ENCODE results near the gene TFPT.

TFPT gene, protein sequence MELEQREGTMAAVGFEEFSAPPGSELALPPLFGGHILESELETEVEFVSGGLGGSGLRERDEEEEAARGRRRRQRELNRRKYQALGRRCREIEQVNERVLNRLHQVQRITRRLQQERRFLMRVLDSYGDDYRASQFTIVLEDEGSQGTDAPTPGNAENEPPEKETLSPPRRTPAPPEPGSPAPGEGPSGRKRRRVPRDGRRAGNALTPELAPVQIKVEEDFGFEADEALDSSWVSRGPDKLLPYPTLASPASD
- 10.6 to 15.3 (median 13.5) reads per million in 3 experiments for total RNA-seq

DNA sequence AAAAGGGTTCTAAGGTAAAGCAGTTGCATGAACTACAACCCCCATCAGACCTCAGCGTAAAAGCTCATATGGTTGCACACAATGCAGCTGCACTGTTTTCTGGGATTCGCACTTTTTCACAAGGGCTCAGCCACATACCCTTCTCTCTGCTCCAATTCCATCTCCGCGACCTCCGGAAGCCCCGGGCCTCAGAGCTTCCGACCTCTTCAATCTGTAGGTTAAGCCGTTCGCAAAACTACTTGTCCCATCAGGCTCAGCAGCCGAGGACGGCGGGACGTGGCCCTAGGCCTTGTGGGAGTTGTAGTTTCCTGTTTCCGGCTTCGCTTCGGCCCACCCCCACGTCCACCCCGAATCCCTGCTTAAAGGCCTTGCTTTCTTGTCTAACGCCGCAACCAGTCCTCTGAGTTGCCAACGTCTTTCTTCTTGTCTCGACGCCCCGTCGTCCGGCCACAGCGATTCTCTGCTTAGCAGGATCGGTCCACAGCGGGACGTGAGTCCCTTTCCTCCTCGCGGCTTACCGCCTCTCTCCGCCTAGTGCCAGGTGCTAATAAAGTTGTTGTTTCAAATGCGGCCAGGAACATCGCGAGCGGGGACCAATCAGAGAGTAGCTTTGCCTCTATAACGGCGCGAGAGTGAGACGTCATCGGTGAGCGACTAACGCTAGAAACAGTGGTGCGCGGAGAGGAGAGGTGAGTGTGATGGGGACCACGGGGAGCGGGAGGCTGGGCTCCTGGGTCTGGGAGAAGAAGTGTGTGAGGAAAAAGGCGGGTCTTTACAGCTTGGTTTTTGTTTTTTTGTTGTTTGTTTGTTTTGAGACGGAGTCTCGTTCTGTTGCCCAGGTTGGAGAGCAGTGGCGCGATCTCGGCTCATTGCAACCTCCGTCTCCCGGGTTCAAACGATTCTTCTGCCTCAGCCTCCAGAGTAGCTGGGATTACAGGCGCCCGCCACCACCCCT is at the start of gene TFPT, which contains the start of gene PRPF31:
Gene TFPT (minus strand): TSS at position 549 of the 955 bp plus-strand sequence. CDS start 388 bp downstream, at position 161.
Gene PRPF31 (plus strand): TSS at position 646 of the 955 bp plus-strand sequence. CDS start 2,525 bp downstream, outside the sequence.
- DNase-seq: peak; percentile 97

DNA sequence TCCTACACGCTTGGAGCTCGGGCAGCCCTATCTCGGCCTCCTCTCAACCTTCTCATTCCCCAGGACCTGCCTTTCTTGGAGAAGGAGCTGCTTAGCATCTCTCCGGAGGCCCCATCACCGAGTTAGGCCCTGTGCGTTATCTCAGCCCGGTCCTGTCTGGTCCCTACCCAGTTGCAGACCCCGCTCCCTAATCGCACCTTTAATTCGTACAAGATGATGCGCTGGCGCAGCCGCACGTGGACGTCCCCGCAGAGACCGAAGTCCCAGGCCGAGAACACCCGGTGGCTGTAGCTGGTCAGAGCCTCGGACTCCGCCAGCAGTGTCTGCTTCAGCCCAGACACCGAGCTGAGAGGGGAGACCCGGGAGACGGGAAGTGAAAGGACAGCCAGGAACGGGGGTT is 49.8 kb upstream of the TFPT start:
- DNase-seq: no peak

DNA sequence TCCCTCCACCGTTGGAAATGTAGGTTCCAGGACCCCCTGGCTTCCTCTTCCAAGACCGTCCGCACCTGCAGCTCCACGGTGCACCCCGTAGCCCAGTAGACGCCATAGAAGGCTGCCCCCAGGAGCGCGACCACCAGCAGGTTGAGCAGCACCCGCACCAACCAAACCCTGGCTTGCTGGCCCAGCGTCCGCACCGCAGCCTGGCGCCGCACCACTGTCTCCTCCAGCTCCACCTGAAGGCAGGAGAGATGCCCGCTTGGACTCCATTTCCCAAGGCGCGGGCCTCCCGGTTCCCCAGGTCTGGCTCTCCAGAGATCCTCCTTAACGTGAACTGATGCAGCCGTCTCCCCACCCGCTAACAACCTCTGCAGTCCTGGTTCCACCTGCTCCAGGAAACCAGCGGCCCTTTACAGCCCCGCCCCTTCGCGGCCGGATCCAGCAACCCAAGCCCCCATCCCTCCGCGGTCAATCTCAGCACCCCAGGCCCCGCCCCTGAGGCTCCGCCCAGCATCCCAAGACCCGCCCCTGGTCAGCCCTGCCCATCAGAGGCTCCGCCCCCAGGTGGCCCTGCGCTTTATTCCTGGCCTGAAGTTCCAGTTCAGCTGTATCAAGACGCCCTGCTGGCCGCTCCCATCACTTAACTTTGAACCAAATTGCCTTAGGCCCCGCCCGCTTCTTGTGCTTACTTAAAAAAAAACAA is 49.1 kb upstream of the TFPT start:
- DNase-seq: peak; percentile 66

DNA sequence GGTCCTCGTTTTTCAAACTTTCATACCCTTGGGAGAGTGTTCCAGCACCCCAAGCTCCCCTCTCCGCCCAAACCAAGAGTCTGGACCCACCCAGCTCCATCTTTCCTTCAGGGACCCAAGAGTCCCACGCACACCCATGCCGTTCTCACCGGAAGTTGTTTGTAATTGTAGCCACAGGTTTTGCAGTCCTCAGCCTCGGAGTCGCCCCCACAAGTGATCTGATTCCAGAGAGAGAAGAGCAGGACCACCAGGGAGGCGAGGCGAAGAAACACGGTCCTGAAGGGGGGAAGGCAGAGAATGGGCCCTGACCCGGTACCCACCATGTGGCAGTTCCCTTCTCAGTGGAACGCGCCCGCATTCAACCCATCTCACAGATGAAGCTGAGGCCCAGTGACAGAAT is 47.4 kb upstream of the TFPT start:
- DNase-seq: no peak

DNA sequence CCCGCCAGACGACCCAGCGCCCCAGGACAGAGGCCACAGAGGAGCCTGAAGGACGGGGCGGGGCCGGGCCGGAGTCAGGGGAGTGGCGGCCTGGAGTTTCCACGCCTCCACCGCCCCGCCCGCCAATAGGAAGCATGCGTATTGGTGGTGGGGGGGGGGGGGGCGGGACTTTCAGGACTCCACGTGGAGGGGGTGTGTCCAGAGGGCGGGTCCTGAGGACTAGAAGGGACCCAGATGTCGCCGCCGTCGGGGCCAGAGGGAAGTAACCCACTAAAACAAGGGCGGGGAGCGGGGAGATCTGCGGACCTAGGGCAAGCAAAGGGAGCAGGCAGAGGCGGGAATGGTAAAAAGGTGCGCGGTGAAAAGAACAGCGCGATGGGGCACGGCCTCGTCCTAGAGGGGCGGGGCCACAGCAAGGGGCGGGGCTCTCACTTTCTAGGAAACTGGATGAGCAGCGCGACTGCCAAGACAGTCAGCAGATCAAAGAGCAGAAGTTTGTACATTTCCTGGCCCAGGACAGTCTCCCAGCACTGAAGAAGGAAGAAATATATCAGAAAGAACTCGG is 46.9 kb upstream of the TFPT start:
- peak; percentile 80 for DNase-seq

DNA sequence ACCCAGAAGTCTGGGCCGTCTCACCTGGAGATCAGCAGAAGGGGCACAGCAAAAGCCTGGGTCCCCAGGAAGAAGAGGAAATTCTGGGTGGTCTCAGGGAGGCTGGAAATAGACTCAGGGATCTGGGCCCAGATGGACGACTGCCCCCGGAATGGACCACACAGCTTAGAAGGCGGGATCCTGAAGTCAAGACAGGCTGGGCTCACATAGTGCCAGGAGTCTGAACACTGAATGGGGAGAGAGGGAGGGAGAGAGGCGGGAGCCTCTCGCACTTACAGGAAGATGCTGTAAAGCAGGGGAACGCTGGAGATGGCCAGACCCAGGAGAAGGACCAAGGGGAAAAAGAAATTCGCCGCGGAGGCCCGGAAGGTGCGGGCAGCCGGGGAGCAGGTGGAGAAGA is 45.4 kb upstream of the TFPT start:
- no peak for DNase-seq

DNA sequence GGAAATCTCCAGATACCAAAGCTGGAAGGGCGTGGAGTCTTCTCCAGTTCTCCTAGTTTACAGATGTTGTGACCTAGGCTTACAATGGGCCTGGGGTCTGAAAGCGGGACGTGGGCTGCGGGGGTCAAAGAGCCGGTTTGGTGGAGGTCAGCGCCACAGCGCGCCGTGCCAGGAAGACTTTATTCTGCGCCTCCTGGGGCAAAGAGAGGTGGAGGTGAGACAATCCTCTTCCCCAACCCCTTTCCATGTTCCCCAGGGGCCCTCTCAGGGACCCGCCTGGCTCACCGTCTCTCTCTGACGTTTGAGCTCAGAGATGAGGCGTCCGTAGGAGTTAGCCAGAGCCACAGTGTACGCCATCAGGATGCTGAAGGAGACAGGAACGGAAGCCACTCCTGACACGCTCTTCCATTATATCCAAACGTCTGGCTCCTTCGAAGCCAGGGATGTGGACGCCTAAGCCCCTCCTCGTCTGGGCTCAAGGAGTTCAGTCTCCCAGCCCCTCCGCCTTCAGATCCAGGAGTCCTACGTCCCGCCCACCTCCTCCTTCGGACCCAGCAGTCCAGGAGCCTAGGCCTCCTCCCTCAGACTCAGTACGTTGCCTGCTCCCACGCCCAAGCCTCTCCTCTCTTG is 44.8 kb upstream of the TFPT start:
- DNase-seq: no peak

DNA sequence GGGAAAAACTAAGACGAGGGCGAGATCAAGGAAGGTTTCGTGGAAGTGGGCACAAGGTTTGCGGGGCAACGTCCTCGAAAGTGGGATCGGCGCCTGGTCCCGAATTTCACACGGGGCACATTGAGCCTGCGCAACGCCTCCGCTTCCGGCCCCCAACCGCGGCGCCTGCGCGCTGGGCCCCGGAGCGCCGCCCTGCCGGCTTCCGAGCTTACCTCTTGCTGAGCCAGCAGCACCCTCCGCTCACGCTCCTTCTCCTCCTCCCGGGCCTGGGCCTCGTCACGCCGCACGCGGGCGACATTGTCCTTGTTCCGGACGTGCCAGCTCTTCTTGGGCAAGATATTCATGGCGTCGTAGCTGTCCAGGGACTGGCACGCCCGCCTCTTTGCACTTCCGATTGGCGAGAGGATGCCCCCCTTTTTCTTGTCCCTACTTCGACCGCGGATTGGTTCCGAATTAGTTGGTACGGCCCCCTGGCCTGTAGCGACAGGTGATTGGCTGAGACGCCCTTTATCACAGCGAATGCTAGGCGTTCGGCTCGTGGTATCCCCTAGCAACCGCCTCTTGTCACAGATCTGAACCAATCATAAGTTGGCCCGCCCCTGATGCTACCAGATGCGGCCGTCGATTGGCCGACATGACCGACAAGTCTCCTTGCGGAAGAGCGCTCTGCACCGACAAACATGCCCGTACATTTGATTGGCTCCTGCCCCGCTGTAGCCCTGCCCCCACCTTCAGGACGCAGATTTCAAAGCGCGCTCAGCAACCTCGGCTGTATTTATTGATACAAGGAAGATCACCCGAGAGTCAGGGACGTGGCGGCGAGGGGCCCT is 44.1 kb upstream of the TFPT start, which contains the start of gene LENG1:
Gene LENG1 (minus strand): TSS at position 370 of the 830 bp plus-strand sequence. CDS start 26 bp downstream, at position 344.
- DNase-seq: peak; percentile 100

DNA sequence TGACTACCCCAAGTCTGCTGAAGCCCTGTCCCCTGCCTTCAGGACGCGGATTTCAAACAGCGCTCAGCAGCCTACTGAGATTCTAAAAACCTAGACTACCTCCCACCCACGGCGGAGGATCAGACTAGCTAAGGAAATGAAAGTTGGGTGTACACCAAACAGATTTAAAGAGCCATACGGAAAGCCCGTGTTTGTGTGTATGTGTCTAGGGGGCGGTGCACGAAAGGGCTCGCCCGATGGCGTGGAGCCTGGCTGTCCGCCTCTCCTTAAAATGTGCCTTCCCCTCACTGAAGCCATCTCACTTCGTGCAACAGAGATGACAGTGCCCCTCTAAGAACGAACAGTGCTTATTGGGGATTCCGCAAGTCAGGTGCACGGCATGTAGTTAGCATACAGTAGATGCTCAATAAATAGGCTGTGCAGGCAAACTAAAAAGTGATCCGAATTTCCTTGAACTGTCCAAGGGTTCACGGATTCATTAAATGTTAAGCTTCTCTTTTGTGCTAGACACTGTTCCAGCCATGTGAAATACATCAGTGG is 43.4 kb upstream of the TFPT start:
- no peak for DNase-seq

DNA sequence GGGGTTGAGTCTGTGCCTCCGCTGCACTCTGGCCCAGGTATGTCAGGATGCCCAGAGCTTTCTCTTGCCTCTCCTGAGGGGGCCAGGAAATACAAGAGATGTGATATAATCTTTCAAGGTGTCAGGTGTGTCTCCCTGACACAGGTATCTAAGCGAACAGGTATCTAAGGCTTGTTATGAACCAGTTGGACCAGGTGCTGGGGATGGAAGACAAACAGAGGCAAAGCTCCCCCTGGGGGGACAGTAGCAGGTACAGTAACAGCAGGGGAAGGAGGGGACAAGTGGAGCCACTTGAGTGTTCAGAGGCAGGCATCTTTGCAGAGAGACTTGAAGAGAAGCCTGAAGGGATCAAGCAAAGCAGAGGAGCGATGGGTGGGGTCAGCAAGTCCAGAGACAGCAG is 41.5 kb upstream of the TFPT start:
- no peak for DNase-seq

DNA sequence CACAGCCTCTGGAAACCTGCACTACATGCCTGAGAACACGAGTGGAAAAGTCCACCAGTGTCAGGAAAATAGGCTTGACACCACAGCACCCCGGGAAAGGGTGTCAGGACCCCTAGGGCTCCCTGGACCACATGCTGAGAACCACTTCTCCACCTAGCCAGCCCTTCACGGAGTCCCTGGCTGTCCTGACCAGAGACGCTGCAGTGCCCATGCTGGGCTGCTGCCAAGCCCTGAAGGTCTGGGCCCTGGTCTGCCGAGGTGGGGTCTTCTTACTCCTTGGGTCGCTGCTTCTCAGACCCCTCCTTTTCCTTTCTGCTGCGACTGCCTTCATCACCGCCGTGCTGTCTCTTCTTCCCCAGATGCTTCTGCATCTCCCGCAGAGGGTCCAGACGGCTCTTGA is 41.0 kb upstream of the TFPT start:
- no peak for DNase-seq

DNA sequence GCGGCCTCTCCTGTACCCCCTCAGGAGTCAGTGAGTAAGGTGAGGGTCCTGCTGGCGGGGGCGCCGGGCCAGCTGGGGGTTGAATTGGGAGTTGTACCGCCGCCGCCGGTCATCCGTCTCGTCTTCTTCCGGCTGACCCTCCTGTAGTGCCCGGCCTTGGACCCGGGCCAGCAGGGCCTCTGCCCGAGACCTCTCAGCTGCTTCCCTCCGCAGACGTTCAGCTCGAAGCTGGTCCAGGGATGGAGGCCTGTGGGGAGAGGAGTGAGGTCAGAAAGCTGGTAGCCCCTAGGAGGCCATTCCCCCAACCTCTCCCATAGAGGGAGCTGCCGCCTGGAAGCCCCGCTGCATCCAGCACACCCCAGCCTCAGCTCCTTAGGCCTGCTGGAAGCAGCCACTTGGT is 40.2 kb upstream of the TFPT start:
- no peak for DNase-seq

DNA sequence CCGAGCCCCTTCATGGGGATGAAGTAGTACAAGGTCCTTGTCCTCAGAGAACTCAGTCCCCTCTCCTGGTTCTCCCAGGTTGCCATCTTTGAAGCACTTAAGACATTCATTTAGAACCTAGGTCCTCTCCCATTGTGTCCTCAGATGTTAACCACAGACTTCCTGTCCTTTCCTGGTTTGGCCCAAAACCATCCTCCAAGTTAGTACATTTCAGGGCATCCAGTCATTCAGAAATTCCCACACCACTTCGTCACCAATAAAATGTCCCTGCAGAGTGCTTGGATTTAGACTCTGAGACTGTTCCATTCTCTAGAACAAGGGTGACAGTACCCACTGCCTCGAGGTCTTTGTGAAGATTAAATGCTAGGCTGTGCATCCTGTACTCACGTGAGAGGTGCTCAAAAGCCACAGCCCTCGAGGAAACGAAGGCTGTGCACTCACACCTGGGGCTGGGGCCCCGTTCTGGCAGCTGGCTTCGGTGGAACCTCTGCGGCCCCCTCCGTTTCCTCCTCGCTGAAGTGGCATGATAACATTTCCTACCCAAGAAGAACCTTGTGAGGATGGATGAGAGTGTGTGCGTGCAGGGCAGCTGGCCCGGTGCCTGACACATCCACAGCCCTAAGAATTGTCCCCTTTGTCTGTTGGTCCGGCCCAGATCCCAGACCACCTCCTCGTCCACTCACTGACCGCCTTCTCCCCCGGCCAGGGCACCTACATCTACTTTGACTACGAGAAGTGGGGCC is 39.3 kb upstream of the TFPT start:
- peak; percentile 57 for DNase-seq

DNA sequence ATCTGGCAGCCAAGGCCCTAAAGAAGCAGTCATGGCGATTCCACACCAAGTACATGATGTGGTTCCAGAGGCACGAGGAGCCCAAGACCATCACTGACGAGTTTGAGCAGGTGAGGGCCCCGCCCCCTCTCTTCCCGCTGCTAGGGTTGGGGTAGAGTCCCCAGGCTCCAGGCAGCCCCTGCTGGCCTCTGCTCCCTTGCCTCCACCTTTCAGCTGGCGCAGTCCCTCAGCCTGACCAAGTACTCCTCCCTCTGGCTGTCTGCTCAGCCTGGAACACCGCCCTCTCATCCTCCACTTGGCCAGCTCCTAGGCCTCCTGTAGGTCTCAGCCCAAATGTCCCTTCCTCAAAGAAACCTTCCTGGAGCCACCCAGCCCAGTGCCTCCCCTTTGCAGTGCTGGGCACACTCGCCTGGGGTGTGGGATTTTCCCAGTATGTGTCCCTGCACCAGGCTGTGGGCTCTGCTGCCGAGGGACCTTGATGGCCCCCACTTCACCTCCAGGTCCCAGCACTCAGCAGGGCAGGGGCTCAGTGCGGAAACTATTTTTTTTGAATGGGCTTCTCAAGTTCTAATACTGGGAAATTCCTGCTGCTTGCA is 38.4 kb upstream of the TFPT start:
- no peak for DNase-seq

DNA sequence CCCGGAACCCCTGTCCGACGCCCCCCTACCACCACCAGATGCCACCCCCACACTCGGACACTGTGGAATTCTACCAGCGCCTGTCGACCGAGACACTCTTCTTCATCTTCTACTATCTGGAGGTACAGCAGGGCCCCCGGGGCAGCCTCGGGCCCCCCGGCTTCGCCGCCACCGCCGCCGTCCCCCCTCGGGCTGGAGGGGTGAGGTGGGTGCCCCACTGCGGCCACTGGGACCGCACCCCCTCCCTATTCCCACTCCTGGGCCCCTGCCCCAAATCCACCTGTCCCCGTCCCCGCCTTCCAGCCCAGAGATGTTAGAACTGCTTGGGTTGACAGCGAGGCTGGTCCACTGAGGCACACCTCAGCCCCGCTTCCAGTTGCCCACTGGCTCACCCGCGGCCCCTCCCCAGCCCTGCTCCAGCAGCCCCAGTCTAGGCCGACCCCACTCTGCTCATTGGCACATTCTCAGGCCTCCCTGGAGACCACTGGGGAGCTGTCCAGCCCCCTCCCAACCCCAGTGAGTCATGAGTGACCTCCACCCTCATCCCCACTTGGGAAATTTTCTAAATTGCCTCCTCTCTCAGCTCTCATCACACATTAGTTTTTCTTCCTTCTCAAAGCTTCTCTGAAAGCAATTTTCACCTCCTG is 37.5 kb upstream of the TFPT start:
- no peak for DNase-seq

DNA sequence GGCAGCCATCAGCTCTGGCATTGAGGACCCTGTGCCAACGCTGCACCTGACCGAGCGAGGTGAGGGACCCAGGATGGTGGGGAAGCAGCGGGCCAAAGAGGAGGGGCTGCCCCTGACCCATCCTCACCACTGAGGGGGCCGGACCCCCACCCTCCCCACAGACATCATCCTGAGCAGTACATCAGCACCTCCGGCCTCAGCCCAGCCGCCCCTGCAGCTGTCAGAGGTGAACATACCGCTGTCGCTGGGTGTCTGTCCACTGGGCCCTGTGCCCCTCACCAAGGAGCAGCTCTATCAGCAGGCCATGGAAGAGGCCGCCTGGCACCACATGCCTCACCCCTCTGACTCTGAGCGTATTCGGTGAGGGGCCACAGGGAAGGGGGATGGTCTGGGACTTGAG is 36.8 kb upstream of the TFPT start:
- DNase-seq: no peak

DNA sequence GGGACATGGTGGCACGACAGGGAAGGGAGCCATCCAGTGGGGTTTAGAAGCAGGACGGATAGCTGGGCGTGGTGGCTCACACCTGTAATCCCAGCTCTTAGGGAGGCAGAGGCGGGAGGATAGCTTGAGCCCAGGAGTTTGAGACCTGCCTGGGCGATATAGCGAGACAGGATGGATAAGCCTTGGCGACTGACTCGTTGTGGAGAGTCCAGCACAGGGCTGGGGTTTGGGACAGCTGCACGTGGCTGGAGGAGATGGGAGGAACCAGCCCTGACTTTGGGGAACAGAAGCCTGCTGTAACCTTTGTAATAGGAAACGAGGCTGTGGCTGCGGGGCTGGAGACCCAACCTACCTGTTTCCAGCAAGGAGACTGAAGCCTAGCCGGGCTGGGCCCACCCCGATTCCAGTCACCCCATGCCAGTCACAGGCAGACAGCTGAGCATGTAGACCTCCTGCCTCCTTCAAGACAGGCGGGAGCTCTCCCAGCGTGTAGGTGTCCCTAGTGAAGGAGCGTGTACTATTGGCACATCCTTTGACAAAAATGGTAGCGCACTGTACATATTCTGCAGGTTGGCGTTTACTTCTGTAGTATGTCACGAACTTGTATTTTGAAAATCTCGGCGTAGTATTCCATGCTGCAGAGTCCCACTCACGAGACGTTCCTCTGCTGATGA is 36.0 kb upstream of the TFPT start:
- DNase-seq: no peak

DNA sequence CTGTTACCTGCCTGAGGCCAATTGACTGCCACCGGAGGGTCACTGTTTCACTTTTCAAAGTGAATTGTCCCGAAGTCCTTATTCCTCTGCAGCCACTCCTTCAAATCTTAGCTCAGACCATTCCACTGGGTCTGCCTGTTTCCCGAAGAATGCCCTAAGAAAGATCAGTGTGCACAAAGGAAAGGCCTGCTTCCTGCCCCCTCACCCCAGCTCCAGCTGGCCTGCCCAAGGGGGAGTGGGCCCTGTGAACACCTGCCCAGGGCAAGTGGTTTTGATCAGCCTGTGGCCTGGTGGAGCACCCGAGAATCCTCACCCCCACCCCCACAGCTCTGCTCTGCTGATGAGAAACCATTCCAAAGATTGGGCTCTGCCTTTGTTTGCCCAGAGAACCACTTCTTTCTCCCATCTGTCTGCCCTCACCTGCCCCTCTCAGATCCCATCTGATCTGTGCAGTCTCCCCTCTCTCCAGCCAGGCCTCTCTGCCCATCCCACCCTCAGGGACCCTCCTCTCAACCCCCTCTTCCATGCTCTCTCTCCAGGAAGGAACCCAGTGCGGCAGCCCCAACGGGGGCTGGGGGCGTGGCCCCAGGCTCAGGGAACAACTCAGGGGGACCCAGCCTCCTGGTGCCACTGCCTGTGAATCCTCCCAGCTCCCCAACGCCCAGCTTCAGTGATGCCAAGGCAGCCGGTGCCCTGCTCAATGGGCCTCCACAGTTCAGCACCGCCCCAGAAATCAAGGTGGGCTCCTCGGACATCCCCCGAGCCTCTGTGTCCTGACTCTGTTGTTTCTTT is 33.8 kb upstream of the TFPT start:
- no peak for DNase-seq
